Panc1 (cell line): ENCODE results near the gene GATM. TPM values are rescaled to one million over a fixed set of nuclear protein-coding genes. Genes with fewer than 3 reads are reported as not detected.

Experiments
- ATAC-seq: fragments of 200-7000 bp; cut with Tn5 transposase; 2 replicates; pipeline ENCODE4 v1.9.1; 2020; ENCODE audit warnings: mild to moderate bottlenecking, moderate library complexity
- BruUV-seq: library from RNA; stranded (reverse); fragments of 400-500 nt; replicated peaks from 2 replicates; lab custom pipeline; 2021; lab: Mats Ljungman, UMichigan
- CTCF ChIA-PET: fragments of 300-600 bp; sonication (Branson Sonifier 250); formaldehyde crosslinking; loops from one replicate; lab custom pipeline; 2022; ENCODE audit warnings: antibody characterized with exemption; lab: Charles Lee
- POLR2A ChIA-PET: fragments of 300-600 bp; sonication (Branson Sonifier 250); formaldehyde crosslinking; loops from one replicate; lab custom pipeline; 2022; ENCODE audit warnings: antibody characterized with exemption; lab: Charles Lee
- DNase-seq: peaks from one replicate; pipeline ENCODE4 v3.0.0-alpha.2; 2010; ENCODE audit warnings: low read depth, low spot score
- H3K27ac ChIP-seq: 2 replicates; pipeline ENCODE4 v1.5.1; 2011; ENCODE audit warnings: mild to moderate bottlenecking, low read length, inconsistent platforms
- H3K27me3 ChIP-seq: fragments of 200-500 bp; sonication (Bioruptor generic); 2 replicates; pipeline ENCODE4 v1.6.0; 2014; ENCODE audit warnings: low read length, inconsistent platforms; ENCODE audit not compliant: control insufficient read depth, insufficient read depth
- H3K36me3 ChIP-seq: fragments of 200-500 bp; sonication (Bioruptor generic); 2 replicates; pipeline ENCODE4 v1.5.1; 2014; ENCODE audit warnings: inconsistent platforms, mild to moderate bottlenecking, low read length, moderate library complexity; ENCODE audit not compliant: control insufficient read depth, insufficient read depth
- H3K4me1 ChIP-seq: 2 replicates; pipeline ENCODE4 v1.5.1; 2011; ENCODE audit warnings: inconsistent platforms, mild to moderate bottlenecking, low read length, moderate library complexity; ENCODE audit not compliant: control insufficient read depth, insufficient read depth
- H3K4me3 ChIP-seq, 2 experiments: 2 replicates each; pipeline ENCODE4 v1.5.1; 2011 to 2012; ENCODE audit warnings: low read depth in 2 of 2, low read length in 2 of 2, mild to moderate bottlenecking in 2 of 2, inconsistent platforms in 1 of 2, moderate library complexity in 1 of 2
- H3K9me3 ChIP-seq: fragments of 200-500 bp; sonication (Bioruptor generic); 2 replicates; pipeline ENCODE4 v1.5.1; 2014; ENCODE audit warnings: low read depth, mild to moderate bottlenecking, inconsistent platforms, low read length, moderate library complexity; ENCODE audit not compliant: control insufficient read depth, insufficient read depth
- POLR2AphosphoS5 ChIP-seq: IDR thresholded peaks from 2 replicates; pipeline ENCODE4 v1.6.1; 2012; ENCODE audit warnings: mild to moderate bottlenecking, low read depth, low read length, moderate library complexity
- SIN3A ChIP-seq: IDR thresholded peaks from 2 replicates; pipeline ENCODE4 v1.6.1; 2012; ENCODE audit warnings: low read depth, mild to moderate bottlenecking, low read length, moderate library complexity, borderline replicate concordance; ENCODE audit not compliant: insufficient read depth
- TCF7L2 ChIP-seq: IDR thresholded peaks from 2 replicates; pipeline ENCODE4 v1.6.1; 2011; ENCODE audit warnings: mild to moderate bottlenecking, low read depth, low read length, inconsistent platforms
- in situ Hi-C: cut with HindIII; loops from 2 replicates; pipeline ENCODE4 v1.10.0; 2016; ENCODE audit warnings: low sequenced_read_pairs, low pct_unique_long_range_greater_than_20kb
- intact Hi-C: fragments of 100-400 bp; cut with micrococcal nuclease; formaldehyde crosslinking; loops from one replicate; pipeline ENCODE4 v1.10.0; 2022; ENCODE audit not compliant: unreplicated experiment
- total RNA-seq: library from RNA; stranded (reverse); gene quantifications from one replicate; pipeline ENCODE4 v1.2.1, GENCODE V29; 2021; ENCODE audit not compliant: unreplicated experiment
- TF ChIP-seq, protein P1 (sequence below), 2 experiments: IDR thresholded peaks; 2 replicates each; pipeline ENCODE4 v1.6.1; 2011 to 2012; ENCODE audit warnings: low read depth in 2 of 2, control low read depth in 1 of 2, low read length in 1 of 2, mild to moderate bottlenecking in 1 of 2, moderate library complexity in 1 of 2; ENCODE audit not compliant: insufficient read depth in 1 of 2
- TF ChIP-seq, protein P2 (sequence below): fragments of 450-650 bp; IDR thresholded peaks from 2 replicates; pipeline ENCODE4 v1.5.1; 2017; ENCODE audit warnings: mild to moderate bottlenecking

GATM gene
- total RNA-seq, 1 experiment from 2014 or later: 7.6 TPM

DNA sequence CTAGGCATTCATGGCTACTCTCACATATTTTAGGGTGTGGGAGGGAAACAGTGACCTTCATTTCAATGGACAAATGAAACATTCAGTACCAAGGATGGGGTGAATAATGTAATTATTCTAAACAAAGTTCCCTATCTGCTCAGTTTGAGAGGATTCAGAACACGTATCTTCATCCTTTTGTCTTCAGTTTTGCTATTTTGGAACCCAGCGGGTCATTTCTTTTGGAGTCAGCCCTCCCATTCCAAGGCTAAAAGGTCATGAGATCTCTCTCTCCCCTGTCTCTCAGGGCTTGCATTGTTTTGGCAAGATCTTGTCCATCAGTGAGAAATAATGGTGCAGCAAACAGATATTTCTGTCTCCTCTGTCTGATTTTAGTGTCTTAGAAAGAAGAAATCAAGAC is 16.3 kb upstream of the GATM start:
- H3K27me3 ChIP-seq: peaks cover 30% of the 10 kb centered on the region

DNA sequence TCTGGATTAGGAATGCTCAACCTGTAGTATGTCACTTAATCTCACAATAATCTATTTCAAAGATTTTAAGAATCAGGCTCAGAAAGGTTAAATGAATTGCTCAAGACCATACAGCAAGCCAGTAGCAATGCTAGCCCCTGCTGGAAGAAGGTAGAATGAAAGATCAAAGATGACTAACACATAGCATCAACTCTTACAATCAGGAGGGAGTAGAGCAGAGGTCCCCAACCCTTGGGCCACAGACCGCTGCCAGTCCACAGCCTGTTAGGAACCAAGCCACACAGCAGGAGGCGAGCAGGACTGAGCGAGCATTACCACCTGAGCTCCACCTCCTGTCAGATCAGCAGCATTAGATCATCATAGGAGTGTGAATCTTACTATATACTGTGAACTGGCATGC is 15.5 kb upstream of the GATM start:
- Histone ChIP-seq H3K4me1 (no peaks in the 10 kb centered on the region), H3K9me3 (no peaks in the 10 kb centered on the region), H3K27me3 (peaks cover 35% of the 10 kb centered on the region), H3K4me3 (no peak overlapping the region), H3K27ac (no peak overlapping the region), H3K36me3 (no peaks in the 10 kb centered on the region)
- CTCF ChIA-PET: no interaction called here
- TF ChIP-seq SIN3A: no peak
- TF ChIP-seq, protein P1, sequence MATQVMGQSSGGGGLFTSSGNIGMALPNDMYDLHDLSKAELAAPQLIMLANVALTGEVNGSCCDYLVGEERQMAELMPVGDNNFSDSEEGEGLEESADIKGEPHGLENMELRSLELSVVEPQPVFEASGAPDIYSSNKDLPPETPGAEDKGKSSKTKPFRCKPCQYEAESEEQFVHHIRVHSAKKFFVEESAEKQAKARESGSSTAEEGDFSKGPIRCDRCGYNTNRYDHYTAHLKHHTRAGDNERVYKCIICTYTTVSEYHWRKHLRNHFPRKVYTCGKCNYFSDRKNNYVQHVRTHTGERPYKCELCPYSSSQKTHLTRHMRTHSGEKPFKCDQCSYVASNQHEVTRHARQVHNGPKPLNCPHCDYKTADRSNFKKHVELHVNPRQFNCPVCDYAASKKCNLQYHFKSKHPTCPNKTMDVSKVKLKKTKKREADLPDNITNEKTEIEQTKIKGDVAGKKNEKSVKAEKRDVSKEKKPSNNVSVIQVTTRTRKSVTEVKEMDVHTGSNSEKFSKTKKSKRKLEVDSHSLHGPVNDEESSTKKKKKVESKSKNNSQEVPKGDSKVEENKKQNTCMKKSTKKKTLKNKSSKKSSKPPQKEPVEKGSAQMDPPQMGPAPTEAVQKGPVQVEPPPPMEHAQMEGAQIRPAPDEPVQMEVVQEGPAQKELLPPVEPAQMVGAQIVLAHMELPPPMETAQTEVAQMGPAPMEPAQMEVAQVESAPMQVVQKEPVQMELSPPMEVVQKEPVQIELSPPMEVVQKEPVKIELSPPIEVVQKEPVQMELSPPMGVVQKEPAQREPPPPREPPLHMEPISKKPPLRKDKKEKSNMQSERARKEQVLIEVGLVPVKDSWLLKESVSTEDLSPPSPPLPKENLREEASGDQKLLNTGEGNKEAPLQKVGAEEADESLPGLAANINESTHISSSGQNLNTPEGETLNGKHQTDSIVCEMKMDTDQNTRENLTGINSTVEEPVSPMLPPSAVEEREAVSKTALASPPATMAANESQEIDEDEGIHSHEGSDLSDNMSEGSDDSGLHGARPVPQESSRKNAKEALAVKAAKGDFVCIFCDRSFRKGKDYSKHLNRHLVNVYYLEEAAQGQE (IDR thresholded peaks at IDR 0.05; ENCODE audit: insufficient read depth in 1 of 2, low read depth in 2 of 2, low read length in 1 of 2): no peak
- no peak; the same call in 1 of the 2 replicates for TF ChIP-seq TCF7L2
- no peak for TF ChIP-seq POLR2AphosphoS5
- TF ChIP-seq, protein P2, sequence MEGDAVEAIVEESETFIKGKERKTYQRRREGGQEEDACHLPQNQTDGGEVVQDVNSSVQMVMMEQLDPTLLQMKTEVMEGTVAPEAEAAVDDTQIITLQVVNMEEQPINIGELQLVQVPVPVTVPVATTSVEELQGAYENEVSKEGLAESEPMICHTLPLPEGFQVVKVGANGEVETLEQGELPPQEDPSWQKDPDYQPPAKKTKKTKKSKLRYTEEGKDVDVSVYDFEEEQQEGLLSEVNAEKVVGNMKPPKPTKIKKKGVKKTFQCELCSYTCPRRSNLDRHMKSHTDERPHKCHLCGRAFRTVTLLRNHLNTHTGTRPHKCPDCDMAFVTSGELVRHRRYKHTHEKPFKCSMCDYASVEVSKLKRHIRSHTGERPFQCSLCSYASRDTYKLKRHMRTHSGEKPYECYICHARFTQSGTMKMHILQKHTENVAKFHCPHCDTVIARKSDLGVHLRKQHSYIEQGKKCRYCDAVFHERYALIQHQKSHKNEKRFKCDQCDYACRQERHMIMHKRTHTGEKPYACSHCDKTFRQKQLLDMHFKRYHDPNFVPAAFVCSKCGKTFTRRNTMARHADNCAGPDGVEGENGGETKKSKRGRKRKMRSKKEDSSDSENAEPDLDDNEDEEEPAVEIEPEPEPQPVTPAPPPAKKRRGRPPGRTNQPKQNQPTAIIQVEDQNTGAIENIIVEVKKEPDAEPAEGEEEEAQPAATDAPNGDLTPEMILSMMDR: peak; percentile 59
- ATAC-seq (peak; percentile 82), DNase-seq (no peak)
- BruUV-seq: no TSS peak
- POLR2A ChIA-PET: no interaction called here
- intact Hi-C loops (no loop called here), in situ Hi-C loops (no loop called here)

More for the DNA sequence above, 16.3 kb upstream of the GATM start:
- POLR2A ChIA-PET: no interaction called here
- in situ Hi-C loops: no loop called here
- intact Hi-C loops: no loop called here
- no peak for TF ChIP-seq POLR2AphosphoS5
- TF ChIP-seq, protein P1 (IDR thresholded peaks at IDR 0.05; ENCODE audit: insufficient read depth in 1 of 2, low read depth in 2 of 2, low read length in 1 of 2): no peak
- no peak overlapping the region for H3K27ac ChIP-seq
- H3K9me3 ChIP-seq: no peaks in the 10 kb centered on the region
- H3K36me3 ChIP-seq: no peaks in the 10 kb centered on the region
- ATAC-seq: no peak
- CTCF ChIA-PET: no interaction called here
- BruUV-seq: no TSS peak
- H3K4me3 ChIP-seq: no peak overlapping the region
- no peaks in the 10 kb centered on the region for H3K4me1 ChIP-seq
- no peak for DNase-seq
